Kasumi-1 (cell line): ENCODE data around the gene HLA-DQB2.
A peak's percentile ranks its signal among the peaks of the same experiment; 100 is the strongest.
"Not testable (repeated sequence)": the region's sequence is repeated elsewhere in the genome, so short reads cannot be mapped to it uniquely, and the experiment has no call there.

Source experiments
- DNase-seq, 2 experiments: peaks; one replicate each; lab custom pipeline; 2025; lab: John Stamatoyannopoulos, UW

Gene HLA-DQB2

DNA sequence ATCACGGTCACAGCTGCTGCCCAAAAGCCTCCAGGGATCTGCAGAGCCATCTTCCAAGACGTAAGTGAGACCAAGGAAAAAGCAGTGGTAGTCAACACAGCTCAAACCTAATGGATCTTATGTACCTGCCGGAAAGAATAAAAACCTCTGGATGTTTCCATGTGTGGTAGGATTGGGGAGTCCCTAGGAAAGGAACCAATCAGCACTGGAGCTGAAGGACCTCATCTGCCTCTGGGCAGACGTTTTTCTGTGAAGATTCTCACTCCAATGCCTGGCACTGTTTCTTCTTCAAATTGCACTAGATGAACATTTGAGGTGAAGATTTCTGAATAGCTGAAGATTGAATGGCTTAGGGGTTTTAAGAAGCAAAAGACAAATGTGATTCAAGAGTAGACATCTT is at the start of gene HLA-DQB2:
Gene HLA-DQB2 (minus strand): TSS at position 112 of the 400 bp plus-strand sequence. CDS start 62 bp downstream, at position 50.
- DNase-seq, result no peak

DNA sequence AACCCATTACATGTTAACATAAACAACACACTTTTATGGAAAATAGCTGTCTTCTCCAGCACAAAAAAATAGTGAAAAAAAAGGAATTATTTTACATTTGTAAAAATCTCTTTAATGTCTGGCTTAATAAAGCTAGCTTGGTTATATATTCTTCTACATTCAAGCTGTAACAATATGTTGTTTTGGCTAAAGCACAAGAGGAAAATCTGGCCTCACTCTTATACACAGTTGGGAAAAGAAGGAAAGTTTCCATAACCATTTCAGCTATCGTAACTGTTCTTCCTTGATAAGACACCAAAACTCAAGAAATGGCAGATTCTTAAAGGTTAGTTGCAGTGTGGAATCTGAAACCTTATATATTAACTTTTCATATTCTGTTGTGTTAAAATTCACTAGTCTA is 45.8 kb upstream of the HLA-DQB2 start:
- DNase-seq, result no peak

DNA sequence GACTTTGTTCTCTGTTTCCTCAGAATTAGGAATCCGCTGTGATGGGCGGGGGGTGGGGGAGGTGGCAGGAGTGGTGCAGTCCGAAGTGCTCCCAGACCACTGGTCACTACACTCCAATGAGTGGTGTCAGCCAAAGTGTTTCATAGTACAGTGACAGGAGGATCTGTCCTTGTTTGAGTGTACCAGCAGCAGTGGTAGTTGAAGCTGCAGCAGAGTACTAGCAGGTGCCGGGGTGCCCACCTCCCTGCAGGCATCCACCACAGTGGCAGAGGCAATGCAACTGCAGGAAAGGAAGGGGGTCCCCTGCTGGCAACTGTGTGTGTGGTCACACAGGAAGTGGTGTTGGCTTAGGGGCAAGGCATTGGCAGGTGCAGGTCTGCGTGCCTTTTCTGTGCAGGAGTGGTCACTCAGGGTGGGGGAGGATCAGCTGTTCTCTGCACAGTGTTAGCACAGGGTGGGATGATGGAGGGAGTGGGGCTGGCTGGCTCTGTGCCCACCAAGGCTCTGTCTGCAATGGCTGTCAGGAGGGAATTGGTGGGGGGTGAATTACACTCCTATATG is 43.8 kb upstream of the HLA-DQB2 start:
- DNase-seq, result no peak

DNA sequence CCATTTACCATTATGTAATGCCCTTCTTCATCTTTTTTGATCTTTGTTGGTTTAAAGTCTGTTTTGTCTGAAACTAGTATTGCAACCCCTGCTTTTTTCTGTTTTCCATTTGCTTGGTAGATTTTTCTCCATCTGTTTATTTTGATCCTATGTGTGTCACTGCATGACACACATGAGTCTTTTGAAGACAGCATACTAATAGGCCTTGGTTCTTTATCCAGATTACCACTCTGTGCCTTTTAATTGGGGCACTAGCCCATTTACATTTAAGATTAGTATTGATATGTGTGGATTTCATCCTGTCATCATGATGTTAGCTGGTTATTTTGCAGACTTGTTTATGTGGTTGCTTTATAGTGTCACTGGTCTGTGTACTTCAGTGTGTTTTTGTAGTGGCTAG is 42.1 kb upstream of the HLA-DQB2 start:
- not testable (repeated sequence) for DNase-seq

DNA sequence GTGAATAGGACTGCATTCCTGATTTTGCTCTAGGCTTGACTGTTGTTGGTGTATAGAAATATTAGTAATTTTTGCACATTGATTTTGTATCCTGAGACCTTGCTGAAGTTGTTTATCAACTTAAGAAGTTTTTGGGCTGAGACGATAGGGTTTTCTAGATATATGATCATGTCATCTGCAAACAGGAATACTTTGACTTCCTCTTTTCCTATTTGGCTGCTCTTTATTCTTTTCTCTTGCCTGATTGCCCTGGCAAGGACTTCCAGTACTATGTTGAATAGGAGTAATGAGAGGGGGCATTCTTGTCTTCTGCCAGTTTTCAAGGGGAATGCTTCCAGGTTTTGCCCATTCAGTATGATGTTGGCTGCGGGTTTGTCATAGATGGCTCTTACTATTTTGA is 40.1 kb upstream of the HLA-DQB2 start:
- no peak for DNase-seq

DNA sequence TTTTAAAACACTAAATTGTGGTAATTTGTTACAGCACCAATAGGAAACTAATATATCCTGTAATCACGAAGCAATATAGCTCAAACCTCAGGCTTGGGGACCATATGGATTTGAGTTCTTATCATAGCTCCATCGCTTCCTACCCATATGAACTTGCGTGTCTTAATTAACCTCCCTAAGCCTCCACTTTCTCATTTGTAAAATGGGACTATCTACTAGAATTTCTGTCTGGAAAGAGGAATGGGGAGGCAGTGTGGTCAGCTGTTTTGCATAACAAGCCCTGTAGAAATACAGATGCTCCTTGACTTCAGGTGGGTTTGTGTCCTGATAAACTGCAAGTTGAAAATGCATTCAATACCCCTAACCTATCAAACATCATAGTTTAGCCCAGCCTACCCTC is 36.4 kb upstream of the HLA-DQB2 start:
- DNase-seq, result no peak

DNA sequence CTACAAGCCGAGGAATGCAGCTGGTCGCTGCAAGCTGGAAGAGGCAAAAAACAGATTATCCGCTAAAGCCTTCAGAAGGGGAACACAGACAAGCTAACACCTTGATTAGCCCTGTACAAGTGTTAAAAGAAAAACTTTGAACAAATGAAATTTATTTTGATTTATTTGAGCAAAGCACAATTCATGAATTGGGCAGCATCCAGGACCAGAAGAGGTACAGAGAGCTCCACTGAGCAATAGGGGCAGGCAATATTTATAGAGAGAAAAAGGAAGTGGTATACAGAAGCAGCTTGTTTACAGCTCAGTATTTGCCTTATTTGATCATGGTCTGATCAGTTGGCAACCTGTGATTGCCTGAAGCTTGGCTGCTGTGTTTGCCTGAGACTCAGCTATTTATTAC is 35.8 kb upstream of the HLA-DQB2 start:
- no peak for DNase-seq

DNA sequence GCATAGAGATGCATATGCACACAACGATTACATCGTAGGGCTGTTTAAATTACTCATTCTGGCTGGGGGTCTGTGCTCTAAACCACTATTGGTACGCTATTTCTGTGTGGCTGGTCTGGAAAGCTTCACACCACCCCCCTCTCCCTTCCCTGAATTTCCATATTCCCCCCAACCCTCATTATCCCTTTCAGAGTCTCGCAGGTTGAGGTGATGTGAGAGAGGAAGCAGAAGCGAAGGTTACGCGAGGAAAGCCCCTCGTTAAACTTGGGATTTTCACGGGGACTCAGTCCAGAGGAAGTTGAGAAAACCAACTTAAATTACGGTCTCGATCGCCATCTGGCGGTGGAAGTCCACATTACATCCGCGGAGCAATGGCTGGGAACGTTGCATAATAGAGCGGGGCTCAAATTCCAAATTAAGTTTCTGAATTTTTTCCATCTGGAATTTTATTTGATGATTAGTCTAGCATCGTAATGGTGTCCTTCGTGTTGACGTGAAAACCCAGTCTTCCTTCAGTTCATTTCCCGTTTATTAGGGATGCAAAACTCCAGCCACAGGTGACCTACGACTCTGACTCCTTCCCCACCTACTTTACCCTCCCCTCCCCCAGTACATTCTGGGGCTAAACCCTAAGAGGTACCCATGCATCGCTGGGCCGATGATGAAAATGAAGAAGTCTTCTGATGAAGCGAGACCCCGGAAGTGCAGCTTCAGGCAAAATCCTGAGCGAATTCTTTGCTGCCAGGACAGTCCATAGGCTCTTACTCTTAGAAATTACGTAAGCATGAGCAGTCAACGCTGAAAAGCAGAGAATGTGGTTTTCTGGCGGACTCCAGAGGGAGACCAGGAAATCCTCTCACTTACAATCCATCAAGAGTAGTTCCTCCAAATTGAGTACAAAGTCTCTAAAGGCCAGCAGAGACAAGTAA is 33.8 kb upstream of the HLA-DQB2 start:
- DNase-seq, result peak; percentile 37 to 72

DNA sequence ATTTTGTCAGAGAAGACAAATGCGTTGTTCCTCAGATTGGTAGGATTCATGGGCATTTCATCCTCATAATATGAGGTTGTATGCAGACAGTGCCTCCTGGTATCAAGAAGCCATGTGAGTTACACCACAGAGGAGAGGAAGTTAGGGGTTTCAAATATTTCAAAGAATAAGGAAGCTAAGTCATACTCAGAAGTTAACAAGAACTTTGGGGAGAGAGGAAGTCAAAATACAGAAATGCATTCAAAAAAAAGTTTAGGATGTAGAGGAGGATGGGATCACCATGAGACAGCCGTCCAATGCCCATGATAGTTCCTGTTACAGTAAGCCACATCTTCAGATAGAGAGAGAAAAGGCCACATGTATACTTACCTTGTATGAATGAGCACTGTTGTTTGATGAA is 31.2 kb upstream of the HLA-DQB2 start:
- DNase-seq, result peak; percentile 74 to 85

DNA sequence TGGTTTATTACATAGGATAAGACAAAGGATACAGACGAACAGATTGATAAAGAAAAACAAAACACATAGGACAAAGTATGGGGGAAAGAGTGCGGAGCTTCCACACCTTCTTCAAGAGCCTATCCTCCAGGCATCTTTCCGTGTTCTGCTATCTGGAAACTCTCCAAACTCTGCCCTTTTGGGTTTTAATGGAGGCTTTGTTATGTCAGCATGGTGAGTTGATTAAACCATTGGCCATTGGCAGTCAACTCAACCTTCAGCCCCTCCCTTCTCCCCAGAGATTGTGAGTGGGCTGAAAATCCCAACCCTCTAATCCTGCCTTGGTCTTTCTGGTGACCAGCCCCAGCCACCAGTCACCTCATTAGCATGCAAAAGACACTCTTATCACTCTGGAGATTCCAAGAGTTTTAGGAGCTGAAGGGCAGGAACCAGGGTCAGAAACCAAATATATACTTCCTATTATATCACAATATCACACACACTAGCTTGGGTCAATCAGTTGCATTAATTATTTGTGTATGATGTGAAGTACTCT is 29.6 kb upstream of the HLA-DQB2 start:
- no peak for DNase-seq

DNA sequence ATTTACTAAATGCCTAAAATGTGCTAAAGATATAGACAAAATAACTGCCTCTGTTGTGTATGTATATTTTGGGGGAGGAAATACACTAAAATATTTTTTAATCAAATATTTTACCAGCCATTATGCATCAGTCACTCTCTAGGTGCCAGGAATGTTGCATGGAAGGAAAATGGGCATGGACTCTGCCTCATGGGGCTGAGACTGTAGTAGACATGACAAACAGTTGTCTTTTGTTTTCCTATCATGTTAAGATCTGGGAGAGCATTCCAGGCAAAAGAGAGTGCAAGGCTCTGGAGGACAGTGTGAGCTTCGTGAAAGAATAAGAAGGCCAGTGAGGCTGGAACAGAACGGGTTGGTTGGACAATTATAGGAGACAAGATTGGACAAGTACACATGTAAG is 27.0 kb upstream of the HLA-DQB2 start:
- no peak for DNase-seq

DNA sequence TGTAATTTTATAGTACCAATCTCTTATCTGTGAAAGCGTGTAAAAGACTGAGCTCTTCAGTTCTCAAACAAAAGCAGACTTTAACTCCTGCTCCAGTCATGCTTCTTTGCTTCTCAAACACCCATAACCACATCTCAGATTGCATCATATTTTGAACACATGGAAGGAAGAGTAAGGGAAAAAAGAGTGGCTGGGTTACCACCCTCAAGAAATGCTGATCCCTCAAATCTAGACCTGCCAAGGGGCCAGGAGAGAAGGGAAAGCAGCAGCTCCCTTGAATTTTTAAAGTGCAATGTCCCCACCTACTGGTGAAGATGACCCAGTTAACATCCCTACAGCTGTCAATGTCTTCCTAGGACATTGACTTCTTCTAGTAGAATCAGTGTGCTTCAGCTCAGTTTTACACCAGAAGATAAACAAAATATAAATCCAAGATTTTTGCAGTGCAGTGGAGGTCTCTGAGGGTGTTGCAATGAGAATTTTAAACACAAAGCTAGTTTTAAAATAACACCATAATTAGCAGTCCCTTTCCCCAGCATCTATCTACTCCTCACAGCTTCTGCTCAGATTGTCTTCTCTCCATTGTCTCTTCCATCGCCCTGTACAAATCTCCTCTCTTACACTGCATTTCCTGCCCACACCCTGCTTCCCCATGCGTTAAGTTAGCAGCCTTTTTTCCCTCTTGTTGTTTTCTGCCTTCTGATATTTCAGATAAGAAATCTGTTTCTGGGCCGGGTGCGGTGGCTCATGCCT is 22.6 kb upstream of the HLA-DQB2 start:
- peak; percentile 68 to 77 for DNase-seq

DNA sequence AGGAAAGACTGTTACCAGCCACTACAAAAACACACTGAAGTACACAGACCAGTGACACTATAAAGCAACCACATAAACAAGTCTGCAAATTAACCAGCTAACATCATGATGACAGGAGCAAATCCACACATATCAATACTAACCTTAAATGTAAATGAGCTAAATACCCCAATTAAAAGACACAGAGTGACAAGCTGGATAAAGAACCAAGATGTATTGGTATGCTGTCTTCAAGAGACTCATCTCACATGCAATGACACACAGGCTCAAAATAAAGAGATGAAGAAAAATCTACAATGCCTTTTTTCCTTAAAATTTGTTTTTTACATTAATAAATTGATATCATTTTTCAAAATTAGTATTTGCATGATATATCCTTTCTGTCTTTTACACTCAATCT is 19.6 kb upstream of the HLA-DQB2 start:
- DNase-seq, result not testable (repeated sequence)

DNA sequence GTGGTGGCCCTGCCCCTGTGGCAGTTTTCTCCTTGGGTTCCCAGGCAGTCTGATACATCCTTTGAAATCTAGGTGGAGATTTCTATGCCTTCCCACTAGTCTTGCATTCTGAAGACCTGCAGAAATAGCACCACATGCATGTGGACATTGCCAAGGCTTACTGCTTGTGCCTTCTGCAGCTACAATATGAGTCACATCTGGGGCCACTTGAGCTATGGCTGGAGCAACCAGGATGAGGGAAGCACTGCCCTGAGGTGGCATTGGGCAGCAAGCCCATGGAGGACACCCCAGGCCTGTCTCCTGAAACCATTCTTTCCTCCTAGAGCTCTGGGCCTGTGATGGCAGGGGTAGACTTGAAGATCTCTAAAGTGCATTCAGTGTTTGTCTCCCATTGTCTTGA is 15.7 kb upstream of the HLA-DQB2 start:
- no peak for DNase-seq

DNA sequence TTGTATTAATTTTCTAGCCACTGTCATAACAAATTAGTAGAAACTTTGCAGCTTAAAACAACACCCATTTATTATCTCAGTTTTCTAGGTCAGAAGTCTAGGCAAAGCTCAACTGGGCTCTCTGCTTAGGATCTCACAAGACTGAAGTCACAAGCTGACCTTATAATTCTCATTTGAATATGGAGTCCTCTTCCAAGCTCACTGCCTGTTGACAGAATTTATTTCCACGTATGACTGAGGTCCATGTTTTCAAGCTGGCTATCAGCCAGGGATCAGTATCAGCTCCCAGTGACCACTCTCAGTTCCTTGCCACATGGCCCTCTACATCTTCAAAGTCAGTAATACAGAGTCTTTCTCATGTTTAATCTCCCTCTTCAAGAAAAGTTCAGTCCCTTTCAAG is 11.7 kb upstream of the HLA-DQB2 start:
- no peak for DNase-seq

DNA sequence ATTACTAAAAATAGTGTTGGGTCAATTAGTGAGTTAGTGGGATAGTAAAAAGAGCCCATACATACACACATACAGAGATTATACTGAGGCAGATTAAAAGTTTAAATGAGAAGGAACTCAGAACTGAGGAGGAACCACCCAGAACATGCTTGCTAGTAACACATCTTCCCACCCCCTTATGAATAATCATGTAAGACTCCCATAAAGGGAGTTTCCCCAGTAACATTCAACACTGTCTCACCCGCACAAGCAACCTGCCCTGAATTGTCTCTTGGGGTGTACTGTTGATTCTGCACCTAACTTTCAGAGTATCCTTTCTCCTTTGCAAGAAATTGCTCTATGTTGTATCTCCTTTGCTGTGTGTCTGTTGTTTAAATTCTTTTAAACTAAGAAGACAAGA is 11.1 kb upstream of the HLA-DQB2 start:
- no peak for DNase-seq

DNA sequence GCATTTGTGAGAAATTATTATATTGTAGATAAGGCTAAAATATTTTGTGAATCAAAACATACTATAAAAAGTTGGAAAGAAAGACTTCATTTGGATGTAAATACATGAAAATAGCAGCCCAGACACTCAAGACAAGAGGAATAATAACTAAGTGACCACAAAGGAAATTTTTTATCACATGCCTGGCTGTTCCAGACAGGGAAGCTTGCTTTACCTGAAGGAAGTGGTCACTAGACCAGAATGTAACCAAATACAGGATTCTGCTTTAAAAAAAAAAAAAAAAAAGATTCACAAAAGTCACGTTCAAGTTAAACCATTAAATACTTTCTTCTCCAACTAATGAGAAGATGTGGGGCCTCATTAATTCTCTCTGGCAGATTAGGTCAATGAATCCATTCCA is 9.3 kb upstream of the HLA-DQB2 start:
- no peak for DNase-seq

DNA sequence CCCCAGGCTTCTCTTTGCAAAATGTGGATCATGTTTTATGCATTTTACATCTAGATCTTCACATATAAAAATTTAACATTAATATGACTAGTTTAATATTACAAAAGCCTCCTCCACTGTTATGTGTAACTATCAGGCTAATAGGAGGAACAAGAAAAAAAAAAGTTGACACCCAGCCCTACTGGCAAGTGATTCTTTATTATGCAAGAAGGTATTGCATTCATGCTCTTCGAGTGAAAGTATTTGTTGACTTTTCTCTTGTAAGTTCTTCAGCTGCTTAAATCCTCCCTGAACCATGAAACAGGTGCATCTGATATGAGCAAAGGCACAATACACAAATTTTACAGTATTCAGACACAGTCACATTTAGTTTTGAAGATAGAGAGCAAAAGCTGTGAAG is 716 bp upstream of the HLA-DQB2 start:
- DNase-seq, result no peak

DNA sequence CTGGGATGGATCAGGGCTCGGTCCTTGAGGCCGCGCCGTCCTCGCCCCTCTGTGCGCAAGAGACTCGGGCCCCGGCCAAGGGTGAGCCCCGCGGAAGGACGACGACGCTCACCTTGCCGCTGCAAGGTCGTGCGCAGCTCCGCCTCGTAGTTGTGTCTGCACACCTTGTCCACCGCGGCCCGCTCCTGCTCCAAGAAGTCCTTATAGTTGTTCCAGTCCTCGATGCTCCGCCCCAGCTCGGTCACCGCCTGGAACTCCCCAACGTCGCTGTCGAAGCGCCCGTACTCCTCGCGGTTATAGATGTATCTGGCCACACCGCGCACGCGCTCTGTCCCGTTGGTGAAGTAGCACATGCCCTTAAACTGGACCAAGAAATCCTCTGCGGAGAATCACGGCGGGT is 1.8 kb downstream of the HLA-DQB2 start:
- no peak for DNase-seq

DNA sequence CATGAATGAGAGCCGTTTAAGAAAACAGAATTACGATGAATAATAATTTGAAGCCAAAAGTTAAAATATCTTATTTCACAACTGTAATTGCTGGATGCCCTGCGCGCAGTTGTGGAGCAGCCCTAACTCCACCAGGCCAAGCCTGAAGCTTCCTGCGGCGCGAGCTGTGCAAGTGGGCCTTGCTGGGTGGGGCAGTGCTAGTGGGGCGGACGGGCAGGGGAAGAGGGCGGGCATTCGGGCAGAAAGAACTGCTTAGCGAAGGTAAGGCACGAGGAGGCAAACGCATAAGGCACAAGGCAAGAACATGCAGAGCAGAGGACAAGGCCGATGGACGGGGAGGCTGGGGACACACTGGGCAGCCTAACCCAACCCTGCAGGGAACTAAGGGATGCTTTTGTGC is 2.3 kb downstream of the HLA-DQB2 start:
- no peak for DNase-seq

DNA sequence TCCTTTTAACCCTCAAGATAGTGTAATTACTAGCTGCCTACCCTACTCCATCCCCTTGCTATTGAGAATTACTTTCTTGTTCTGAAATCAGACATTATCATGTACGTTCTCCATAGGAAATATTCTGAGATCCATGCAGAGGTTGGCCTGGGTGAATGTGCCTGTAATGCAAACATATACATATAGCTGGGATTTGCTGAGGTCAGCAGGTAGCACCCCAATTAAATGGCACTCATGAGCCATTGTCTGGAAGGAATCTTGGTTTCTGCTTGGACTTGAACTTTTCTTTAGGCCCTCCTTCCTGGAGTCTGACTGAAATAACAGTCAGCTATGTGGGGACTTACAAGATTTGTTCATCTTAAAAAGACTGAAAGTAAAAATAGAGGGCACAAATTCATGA is 3.7 kb downstream of the HLA-DQB2 start:
- no peak for DNase-seq

DNA sequence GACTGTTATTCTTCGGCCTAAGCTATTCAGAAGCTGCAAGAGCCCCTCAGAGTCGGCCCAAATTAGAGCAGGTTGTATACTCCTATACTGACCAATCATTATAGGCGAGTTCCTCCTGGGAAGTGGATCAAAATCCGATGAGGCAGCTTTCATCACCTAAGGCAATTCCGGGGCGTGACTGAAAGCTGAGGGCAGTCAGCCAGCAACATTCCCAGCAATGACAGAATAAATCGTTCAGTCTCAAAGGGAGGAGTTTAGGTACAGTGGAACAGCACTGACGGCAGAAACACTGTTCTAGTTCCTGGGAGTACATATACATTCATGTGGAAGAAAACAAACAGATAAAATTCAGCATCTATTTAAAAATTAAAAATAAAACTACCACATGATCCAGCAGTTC is 10.8 kb downstream of the HLA-DQB2 start:
- no peak for DNase-seq

DNA sequence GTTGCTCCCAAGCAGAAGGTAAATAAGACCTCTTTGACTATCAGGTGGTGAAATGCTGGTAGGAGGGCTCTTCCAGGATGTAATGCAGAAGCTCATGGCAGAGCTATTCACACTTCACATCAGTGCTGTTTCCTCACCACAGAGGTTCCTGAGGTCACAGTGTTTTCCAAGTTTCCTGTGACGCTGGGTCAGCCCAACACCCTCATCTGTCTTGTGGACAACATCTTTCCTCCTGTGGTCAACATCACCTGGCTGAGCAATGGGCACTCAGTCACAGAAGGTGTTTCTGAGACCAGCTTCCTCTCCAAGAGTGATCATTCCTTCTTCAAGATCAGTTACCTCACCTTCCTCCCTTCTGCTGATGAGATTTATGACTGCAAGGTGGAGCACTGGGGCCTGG is 17.7 kb downstream of the HLA-DQB2 start:
- not testable (repeated sequence) for DNase-seq
